Keratinocyte (primary cell): ENCODE results near the gene GZMH. TPM values are rescaled to one million over a fixed set of nuclear protein-coding genes. Genes with fewer than 3 reads are reported as not detected.

Experiments
- DNase-seq: peaks from one replicate; pipeline ENCODE4 v3.0.0-alpha.2; 2011; ENCODE audit warnings: low read depth, missing footprints, low spot score
- FAIRE-seq: peaks from 2 replicates; lab custom pipeline; 2011; peaks lifted over from hg19 to GRCh38; lab: Jason Lieb, UNC
- H2AFZ ChIP-seq: 2 replicates; pipeline ENCODE4 v1.6.0; 2012; ENCODE audit warnings: low read length, control low read depth, inconsistent platforms; ENCODE audit not compliant: control insufficient read depth
- H3K27ac ChIP-seq: 2 replicates; pipeline ENCODE4 v1.5.1; 2011; ENCODE audit warnings: low read length; ENCODE audit not compliant: control insufficient read depth, insufficient read depth
- H3K27me3 ChIP-seq: 3 replicates; pipeline ENCODE4 v1.6.0; 2011; ENCODE audit warnings: low read length; ENCODE audit not compliant: control insufficient read depth, insufficient read depth; ENCODE audit errors: extremely low read depth
- H3K36me3 ChIP-seq, 2 experiments: 2 replicates in 1 of 2; 3 replicates in 1 of 2; pipeline ENCODE4 v1.5.1; 2011; ENCODE audit warnings: low read length in 2 of 2, mild to moderate bottlenecking in 1 of 2; ENCODE audit not compliant: control insufficient read depth in 2 of 2, insufficient read depth in 2 of 2; ENCODE audit errors: extremely low read depth in 1 of 2
- H3K4me1 ChIP-seq: 3 replicates; pipeline ENCODE4 v1.5.1; 2011; ENCODE audit warnings: low read length; ENCODE audit not compliant: control insufficient read depth, insufficient read depth; ENCODE audit errors: extremely low read depth
- H3K4me2 ChIP-seq: 3 replicates; pipeline ENCODE4 v1.6.0; 2011; ENCODE audit warnings: low read depth, low read length; ENCODE audit not compliant: control insufficient read depth, insufficient read depth; ENCODE audit errors: extremely low read depth
- H3K4me3 ChIP-seq, 3 experiments: fragments of 200-600 bp in 1 of 3; sonication (generic) in 1 of 3; 2 replicates in 2 of 3; 3 replicates in 1 of 3; pipeline ENCODE4 v1.5.1; 2011 to 2016; ENCODE audit warnings: low read length in 3 of 3, mild to moderate bottlenecking in 3 of 3, control low read depth in 2 of 3, inconsistent platforms in 1 of 3, low read depth in 1 of 3, mixed read lengths in 1 of 3, mixed run types in 1 of 3, moderate library complexity in 1 of 3; ENCODE audit not compliant: control insufficient read depth in 2 of 3, insufficient read depth in 2 of 3; ENCODE audit errors: extremely low read depth in 1 of 3
- H3K79me2 ChIP-seq: 2 replicates; pipeline ENCODE4 v1.6.0; 2012; ENCODE audit warnings: low read length; ENCODE audit not compliant: control insufficient read depth, insufficient read depth
- H3K9ac ChIP-seq: 3 replicates; pipeline ENCODE4 v1.6.0; 2011; ENCODE audit warnings: low read length; ENCODE audit not compliant: control insufficient read depth, insufficient read depth; ENCODE audit errors: extremely low read depth
- H3K9me1 ChIP-seq: 3 replicates; pipeline ENCODE4 v1.6.0; 2011; ENCODE audit warnings: low read length; ENCODE audit not compliant: control insufficient read depth, insufficient read depth; ENCODE audit errors: extremely low read depth
- H3K9me3 ChIP-seq: 2 replicates; pipeline ENCODE4 v1.5.1; 2012; ENCODE audit warnings: low read depth, low read length; ENCODE audit not compliant: control insufficient read depth
- H4K20me1 ChIP-seq: 3 replicates; pipeline ENCODE4 v1.6.0; 2011; ENCODE audit warnings: low read length; ENCODE audit not compliant: control insufficient read depth, insufficient read depth; ENCODE audit errors: extremely low read depth
- EZH2 ChIP-seq: IDR thresholded peaks from one replicate; pipeline ENCODE4 v1.6.1; 2012; ENCODE audit warnings: inconsistent platforms, mild to moderate bottlenecking, low read length, moderate library complexity
- dilution Hi-C: fragments of 300-500 bp; cut with MboI; formaldehyde crosslinking; loops from one replicate; pipeline ENCODE4 v1.7.0; 2020; ENCODE audit warnings: low sequenced_read_pairs; ENCODE audit not compliant: extremely low pct_ligation_motif_present
- polyA plus RNA-seq, 5 experiments: library from polyadenylated mRNA; depleted of rRNA in 3 of 5; stranded (reverse) in 3 of 5; stranded (forward) in 1 of 5; unstranded in 1 of 5; fragments of >200 nt; gene quantifications; 1 replicate in 1 of 5; 2 replicates in 3 of 5; 3 replicates in 1 of 5; pipeline versions ENCODE4 v1.2.1 to v1.2.3, GENCODE V29; 2011 to 2012; ENCODE audit warnings: missing spikeins in 2 of 5, low read depth in 1 of 5, low replicate concordance in 1 of 5
- TF ChIP-seq, protein P1 (sequence below), 3 experiments: IDR thresholded peaks in 1 of 3; conservative IDR thresholded peaks in 1 of 3; optimal IDR thresholded peaks in 1 of 3; 2 replicates in 2 of 3; 3 replicates in 1 of 3; pipeline versions ENCODE3 to v1.5.1; 2011; ENCODE audit warnings: low read length in 3 of 3, mild to moderate bottlenecking in 3 of 3, moderate library complexity in 2 of 3, control low read depth in 1 of 3, inconsistent platforms in 1 of 3; ENCODE audit not compliant: insufficient read depth in 2 of 3; ENCODE audit errors: extremely low read depth in 1 of 3

The GZMH gene
- polyA plus RNA-seq, 1 donor (not counting 4 experiments of a cell fraction or from before 2014, with no cell fraction given): not detected

- Histone ChIP-seq H2AFZ (no peak overlapping the region), H3K27me3 (no peaks in the 10 kb centered on the region), H3K4me2 (no peak overlapping the region), H3K4me3 (no peak overlapping the region), H3K27ac (no peak overlapping the region), H3K9me1 (no peaks in the 10 kb centered on the region), H3K4me1 (no peaks in the 10 kb centered on the region), H4K20me1 (no peaks in the 10 kb centered on the region), H3K36me3 (no peaks in the 10 kb centered on the region), H3K79me2 (no peaks in the 10 kb centered on the region), H3K9ac (no peak overlapping the region), H3K9me3 (no peaks in the 10 kb centered on the region)
- TF ChIP-seq, protein P1, sequence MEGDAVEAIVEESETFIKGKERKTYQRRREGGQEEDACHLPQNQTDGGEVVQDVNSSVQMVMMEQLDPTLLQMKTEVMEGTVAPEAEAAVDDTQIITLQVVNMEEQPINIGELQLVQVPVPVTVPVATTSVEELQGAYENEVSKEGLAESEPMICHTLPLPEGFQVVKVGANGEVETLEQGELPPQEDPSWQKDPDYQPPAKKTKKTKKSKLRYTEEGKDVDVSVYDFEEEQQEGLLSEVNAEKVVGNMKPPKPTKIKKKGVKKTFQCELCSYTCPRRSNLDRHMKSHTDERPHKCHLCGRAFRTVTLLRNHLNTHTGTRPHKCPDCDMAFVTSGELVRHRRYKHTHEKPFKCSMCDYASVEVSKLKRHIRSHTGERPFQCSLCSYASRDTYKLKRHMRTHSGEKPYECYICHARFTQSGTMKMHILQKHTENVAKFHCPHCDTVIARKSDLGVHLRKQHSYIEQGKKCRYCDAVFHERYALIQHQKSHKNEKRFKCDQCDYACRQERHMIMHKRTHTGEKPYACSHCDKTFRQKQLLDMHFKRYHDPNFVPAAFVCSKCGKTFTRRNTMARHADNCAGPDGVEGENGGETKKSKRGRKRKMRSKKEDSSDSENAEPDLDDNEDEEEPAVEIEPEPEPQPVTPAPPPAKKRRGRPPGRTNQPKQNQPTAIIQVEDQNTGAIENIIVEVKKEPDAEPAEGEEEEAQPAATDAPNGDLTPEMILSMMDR (optimal IDR thresholded peaks at IDR 0.05 in 1 of 3, IDR thresholded peaks at IDR 0.05 in 1 of 3, conservative IDR thresholded peaks at IDR 0.05 in 1 of 3; ENCODE audit: extremely low read depth in 1 of 3, insufficient read depth in 2 of 3, low read length in 3 of 3): no peak
- no peak for TF ChIP-seq EZH2
- DNase-seq: no peak
- dilution Hi-C loops: no loop called here
- no peak for FAIRE-seq
These were observed 20.8 kb upstream of the GZMH start for GRCh38 chr14:24630087-24630871.

- no peaks in the 10 kb centered on the region for H3K79me2 ChIP-seq
- no peaks in the 10 kb centered on the region for H3K9me1 ChIP-seq
- H3K4me3 ChIP-seq: no peak overlapping the region
- no peaks in the 10 kb centered on the region for H3K27me3 ChIP-seq
- no peaks in the 10 kb centered on the region for H4K20me1 ChIP-seq
- TF ChIP-seq, protein P1 (optimal IDR thresholded peaks at IDR 0.05 in 1 of 3, IDR thresholded peaks at IDR 0.05 in 1 of 3, conservative IDR thresholded peaks at IDR 0.05 in 1 of 3; ENCODE audit: extremely low read depth in 1 of 3, insufficient read depth in 2 of 3, low read length in 3 of 3): no peak
- TF ChIP-seq EZH2: no peak
- no peaks in the 10 kb centered on the region for H3K4me1 ChIP-seq
- H3K9ac ChIP-seq: no peak overlapping the region
- DNase-seq (no peak), FAIRE-seq (no peak)
- H3K4me2 ChIP-seq: no peak overlapping the region
- no peaks in the 10 kb centered on the region for H3K36me3 ChIP-seq
- H3K9me3 ChIP-seq: no peaks in the 10 kb centered on the region
- dilution Hi-C loops: no loop called here
- H3K27ac ChIP-seq: no peak overlapping the region
- no peak overlapping the region for H2AFZ ChIP-seq
These were observed 20.0 kb upstream of the GZMH start for GRCh38 chr14:24629521-24629920.
